Measurements from ENCODE around the gene RARRES2. TPM values are rescaled to one million over a fixed set of nuclear protein-coding genes. Genes with fewer than 3 reads are reported as not detected.
"Not testable (repeated sequence)": the region's sequence is repeated elsewhere in the genome, so short reads cannot be mapped to it uniquely, and the experiment has no call there.

RARRES2 gene
- total RNA-seq, 1 donor from 2014 or later, result 144 TPM

GRCh38 chr7:150311711-150312110 is 29.7 kb downstream of the RARRES2 start:
- TF ChIP-seq, protein P1, sequence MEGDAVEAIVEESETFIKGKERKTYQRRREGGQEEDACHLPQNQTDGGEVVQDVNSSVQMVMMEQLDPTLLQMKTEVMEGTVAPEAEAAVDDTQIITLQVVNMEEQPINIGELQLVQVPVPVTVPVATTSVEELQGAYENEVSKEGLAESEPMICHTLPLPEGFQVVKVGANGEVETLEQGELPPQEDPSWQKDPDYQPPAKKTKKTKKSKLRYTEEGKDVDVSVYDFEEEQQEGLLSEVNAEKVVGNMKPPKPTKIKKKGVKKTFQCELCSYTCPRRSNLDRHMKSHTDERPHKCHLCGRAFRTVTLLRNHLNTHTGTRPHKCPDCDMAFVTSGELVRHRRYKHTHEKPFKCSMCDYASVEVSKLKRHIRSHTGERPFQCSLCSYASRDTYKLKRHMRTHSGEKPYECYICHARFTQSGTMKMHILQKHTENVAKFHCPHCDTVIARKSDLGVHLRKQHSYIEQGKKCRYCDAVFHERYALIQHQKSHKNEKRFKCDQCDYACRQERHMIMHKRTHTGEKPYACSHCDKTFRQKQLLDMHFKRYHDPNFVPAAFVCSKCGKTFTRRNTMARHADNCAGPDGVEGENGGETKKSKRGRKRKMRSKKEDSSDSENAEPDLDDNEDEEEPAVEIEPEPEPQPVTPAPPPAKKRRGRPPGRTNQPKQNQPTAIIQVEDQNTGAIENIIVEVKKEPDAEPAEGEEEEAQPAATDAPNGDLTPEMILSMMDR (IDR thresholded peaks at IDR 0.05), result no peak
- Histone ChIP-seq H3K4me3 (no peak overlapping the region), H3K27ac (no peak overlapping the region), H3K9me3 (no peaks in the 10 kb centered on the region), H3K4me1 (no peaks in the 10 kb centered on the region), H3K27me3 (ENCODE audit: low read depth) (no peaks in the 10 kb centered on the region), H3K36me3 (no peaks in the 10 kb centered on the region)
- intact Hi-C loops (cut with DNase I), result no loop called here
- no peak for DNase-seq
- no peak for ATAC-seq

GRCh38 chr7:150311146-150311545 is 30.3 kb downstream of the RARRES2 start:
- no peak overlapping the region for H3K27ac ChIP-seq
- ATAC-seq, result no peak
- intact Hi-C loops (cut with DNase I), result no loop called here
- H3K4me3 ChIP-seq, result no peak overlapping the region
- H3K36me3 ChIP-seq, result no peaks in the 10 kb centered on the region
- TF ChIP-seq, protein P1 (IDR thresholded peaks at IDR 0.05), result no peak
- H3K4me1 ChIP-seq, result no peaks in the 10 kb centered on the region
- no peak for DNase-seq
- H3K27me3 ChIP-seq (ENCODE audit: low read depth), result no peaks in the 10 kb centered on the region
- no peaks in the 10 kb centered on the region for H3K9me3 ChIP-seq

- Histone ChIP-seq H3K36me3 (no peaks in the 10 kb centered on the region), H3K4me1 (no peaks in the 10 kb centered on the region), H3K9me3 (no peaks in the 10 kb centered on the region), H3K4me3 (peak overlapping the region; percentile 33), H3K27ac (no peak overlapping the region), H3K27me3 (ENCODE audit: low read depth) (no peaks in the 10 kb centered on the region)
- no peak for ATAC-seq
- intact Hi-C loops (cut with DNase I), result no loop called here
- no peak for DNase-seq
- TF ChIP-seq, protein P1 (IDR thresholded peaks at IDR 0.05), result no peak
Observed at GRCh38 chr7:150308575-150308974, 32.9 kb downstream of the RARRES2 start.

DNA sequence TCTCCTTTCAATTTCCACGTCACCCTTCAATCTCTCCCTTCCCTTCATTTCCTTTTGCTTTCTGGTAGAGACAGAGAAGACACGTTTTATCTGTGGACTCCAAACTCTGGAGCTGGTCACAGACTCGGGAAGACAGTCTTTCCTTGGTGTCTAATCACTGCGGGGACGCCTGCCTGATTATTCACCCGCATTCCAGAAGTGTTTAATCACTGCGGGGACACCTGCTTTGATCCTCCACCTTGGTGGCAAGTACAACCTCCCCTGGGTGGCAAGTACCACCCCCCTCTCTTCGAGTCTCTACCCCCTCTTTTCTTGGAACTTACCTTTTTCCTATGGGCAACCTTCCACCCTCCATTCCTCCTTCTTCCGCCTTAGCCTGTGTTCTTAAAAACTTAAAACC is 33.5 kb downstream of the RARRES2 start:
- Histone ChIP-seq H3K4me1 (no peaks in the 10 kb centered on the region), H3K36me3 (no peaks in the 10 kb centered on the region), H3K4me3 (peak overlapping the region; percentile 33), H3K27ac (peak overlapping the region; percentile 24), H3K9me3 (no peaks in the 10 kb centered on the region), H3K27me3 (ENCODE audit: low read depth) (no peaks in the 10 kb centered on the region)
- TF ChIP-seq, protein P1 (IDR thresholded peaks at IDR 0.05), result no peak
- peak; percentile 24 to 71 for ATAC-seq
- intact Hi-C loops (cut with DNase I), result no loop called here
- DNase-seq, result no peak

- Histone ChIP-seq H3K27ac (peak overlapping the region; percentile 24), H3K4me3 (no peak overlapping the region), H3K27me3 (ENCODE audit: low read depth) (no peaks in the 10 kb centered on the region), H3K9me3 (no peaks in the 10 kb centered on the region), H3K4me1 (no peaks in the 10 kb centered on the region), H3K36me3 (no peaks in the 10 kb centered on the region)
- no peak for ATAC-seq
- TF ChIP-seq, protein P1 (IDR thresholded peaks at IDR 0.05), result no peak
- no peak for DNase-seq
- intact Hi-C loops (cut with DNase I), result no loop called here
Observed at GRCh38 chr7:150307129-150307528, 34.3 kb downstream of the RARRES2 start.

- H3K9me3 ChIP-seq; H3K4me3 ChIP-seq; H3K27ac ChIP-seq; H3K4me1 ChIP-seq; ATAC-seq; H3K36me3 ChIP-seq; intact Hi-C loops (cut with DNase I); H3K27me3 ChIP-seq (ENCODE audit: low read depth); DNase-seq: not testable (repeated sequence)
Observed at GRCh38 chr7:150306377-150306776, 35.1 kb downstream of the RARRES2 start.

GRCh38 chr7:150305903-150306284 is 35.5 kb downstream of the RARRES2 start:
- H3K4me1 ChIP-seq; H3K4me3 ChIP-seq; DNase-seq; H3K27ac ChIP-seq; ATAC-seq; H3K27me3 ChIP-seq (ENCODE audit: low read depth); H3K36me3 ChIP-seq; H3K9me3 ChIP-seq; intact Hi-C loops (cut with DNase I): not testable (repeated sequence)

- H3K9me3 ChIP-seq; intact Hi-C loops (cut with DNase I); H3K27me3 ChIP-seq (ENCODE audit: low read depth); H3K4me1 ChIP-seq; H3K27ac ChIP-seq; H3K4me3 ChIP-seq; H3K36me3 ChIP-seq; DNase-seq: not testable (repeated sequence)
- peak; percentile 42 to 54 for ATAC-seq
Observed at GRCh38 chr7:150305259-150305902, 36.0 kb downstream of the RARRES2 start.

GRCh38 chr7:150304499-150305258 is 36.8 kb downstream of the RARRES2 start:
- H3K9me3 ChIP-seq; H3K36me3 ChIP-seq; H3K4me1 ChIP-seq; H3K4me3 ChIP-seq; intact Hi-C loops (cut with DNase I); H3K27me3 ChIP-seq (ENCODE audit: low read depth); DNase-seq; H3K27ac ChIP-seq: not testable (repeated sequence)
- ATAC-seq, result peak; percentile 80 to 83

Measured in lower lobe of right lung (tissue), 2 donors.